Measurements from ENCODE around the gene P2RX7. TPM values are rescaled to one million over a fixed set of nuclear protein-coding genes. Genes with fewer than 3 reads are reported as not detected.

P2RX7 gene
- total RNA-seq, 1 experiment from 2014 or later = not detected

DNA sequence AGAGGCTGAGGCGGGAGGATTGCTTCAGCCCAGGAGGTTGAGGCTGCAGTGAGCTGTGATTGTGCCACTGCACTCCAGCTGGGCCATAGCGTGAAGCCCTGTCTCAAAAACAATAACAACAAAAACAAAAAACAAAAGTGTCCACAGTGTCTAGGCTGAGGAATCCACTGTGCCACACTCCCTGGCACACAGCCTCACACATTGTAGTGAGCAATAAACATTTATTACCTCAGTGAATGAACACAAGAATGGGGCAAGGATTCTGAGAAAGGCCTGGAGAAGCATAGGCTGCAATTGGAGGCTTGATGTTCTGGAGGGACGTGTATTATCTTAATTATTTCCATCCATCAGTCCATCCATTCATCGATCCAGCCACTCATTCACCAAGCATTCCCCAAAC is 17.1 kb upstream of the P2RX7 start:
- no TSS peak for BruUV-seq (replicated peaks)
- Mint-ChIP-seq H3K4me3 (ENCODE audit: low read depth, unreplicated experiment) (no peak overlapping the region), H3K27me3 (ENCODE audit: unreplicated experiment) (no peaks in the 10 kb centered on the region), H3K27ac (ENCODE audit: unreplicated experiment) (no peak overlapping the region), H3K9me3 (ENCODE audit: low read depth, unreplicated experiment) (no peaks in the 10 kb centered on the region), H3K36me3 (ENCODE audit: insufficient read depth, unreplicated experiment) (no peaks in the 10 kb centered on the region), H3K4me1 (ENCODE audit: low read depth, unreplicated experiment) (peaks cover 15% of the 10 kb centered on the region)
- no peak for DNase-seq
- TF ChIP-seq, protein P1, sequence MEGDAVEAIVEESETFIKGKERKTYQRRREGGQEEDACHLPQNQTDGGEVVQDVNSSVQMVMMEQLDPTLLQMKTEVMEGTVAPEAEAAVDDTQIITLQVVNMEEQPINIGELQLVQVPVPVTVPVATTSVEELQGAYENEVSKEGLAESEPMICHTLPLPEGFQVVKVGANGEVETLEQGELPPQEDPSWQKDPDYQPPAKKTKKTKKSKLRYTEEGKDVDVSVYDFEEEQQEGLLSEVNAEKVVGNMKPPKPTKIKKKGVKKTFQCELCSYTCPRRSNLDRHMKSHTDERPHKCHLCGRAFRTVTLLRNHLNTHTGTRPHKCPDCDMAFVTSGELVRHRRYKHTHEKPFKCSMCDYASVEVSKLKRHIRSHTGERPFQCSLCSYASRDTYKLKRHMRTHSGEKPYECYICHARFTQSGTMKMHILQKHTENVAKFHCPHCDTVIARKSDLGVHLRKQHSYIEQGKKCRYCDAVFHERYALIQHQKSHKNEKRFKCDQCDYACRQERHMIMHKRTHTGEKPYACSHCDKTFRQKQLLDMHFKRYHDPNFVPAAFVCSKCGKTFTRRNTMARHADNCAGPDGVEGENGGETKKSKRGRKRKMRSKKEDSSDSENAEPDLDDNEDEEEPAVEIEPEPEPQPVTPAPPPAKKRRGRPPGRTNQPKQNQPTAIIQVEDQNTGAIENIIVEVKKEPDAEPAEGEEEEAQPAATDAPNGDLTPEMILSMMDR (IDR thresholded peaks at IDR 0.05; ENCODE audit: unreplicated experiment) = no peak
- intact Hi-C loops (cut with micrococcal nuclease; ENCODE audit: unreplicated experiment) = no loop called here
- CTCF ChIA-PET = no interaction called here

GRCh38 chr12:121116318-121117225 is 16.1 kb upstream of the P2RX7 start:
- peaks cover 15% of the 10 kb centered on the region for H3K4me1 Mint-ChIP-seq (ENCODE audit: low read depth, unreplicated experiment)
- no peak overlapping the region for H3K4me3 Mint-ChIP-seq (ENCODE audit: low read depth, unreplicated experiment)
- no peaks in the 10 kb centered on the region for H3K36me3 Mint-ChIP-seq (ENCODE audit: insufficient read depth, unreplicated experiment)
- no peaks in the 10 kb centered on the region for H3K27me3 Mint-ChIP-seq (ENCODE audit: unreplicated experiment)
- DNase-seq = no peak
- TF ChIP-seq, protein P1 (IDR thresholded peaks at IDR 0.05; ENCODE audit: unreplicated experiment) = no peak
- no peaks in the 10 kb centered on the region for H3K9me3 Mint-ChIP-seq (ENCODE audit: low read depth, unreplicated experiment)
- H3K27ac Mint-ChIP-seq (ENCODE audit: unreplicated experiment) = no peak overlapping the region
- CTCF ChIA-PET = interaction anchor here (0.5 to 0.6 kb wide), 3 partner anchors 67 to 1263 kb away, joined by 3 to 4 read pairs (median 3); no protein-coding TSS in a partner anchor
- no TSS peak for BruUV-seq (replicated peaks)
- intact Hi-C loops (cut with micrococcal nuclease; ENCODE audit: unreplicated experiment) = no loop called here

- TF ChIP-seq, protein P1 (IDR thresholded peaks at IDR 0.05; ENCODE audit: unreplicated experiment) = no peak
- DNase-seq = no peak
- CTCF ChIA-PET = interaction anchor here (0.5 to 0.6 kb wide), 3 partner anchors 66 to 1262 kb away, joined by 3 to 4 read pairs (median 3); no protein-coding TSS in a partner anchor
- Mint-ChIP-seq H3K4me3 (ENCODE audit: low read depth, unreplicated experiment) (no peak overlapping the region), H3K27me3 (ENCODE audit: unreplicated experiment) (no peaks in the 10 kb centered on the region), H3K4me1 (ENCODE audit: low read depth, unreplicated experiment) (peaks cover 15% of the 10 kb centered on the region), H3K9me3 (ENCODE audit: low read depth, unreplicated experiment) (no peaks in the 10 kb centered on the region), H3K36me3 (ENCODE audit: insufficient read depth, unreplicated experiment) (no peaks in the 10 kb centered on the region), H3K27ac (ENCODE audit: unreplicated experiment) (no peak overlapping the region)
- intact Hi-C loops (cut with micrococcal nuclease; ENCODE audit: unreplicated experiment) = no loop called here
- BruUV-seq (replicated peaks) = no TSS peak
These were observed 15.4 kb upstream of the P2RX7 start for GRCh38 chr12:121117226-121117777.

GRCh38 chr12:121120323-121120722 is 12.4 kb upstream of the P2RX7 start:
- Mint-ChIP-seq H3K4me3 (ENCODE audit: low read depth, unreplicated experiment) (no peak overlapping the region), H3K4me1 (ENCODE audit: low read depth, unreplicated experiment) (peaks cover 39% of the 10 kb centered on the region), H3K9me3 (ENCODE audit: low read depth, unreplicated experiment) (peaks cover 6% of the 10 kb centered on the region), H3K36me3 (ENCODE audit: insufficient read depth, unreplicated experiment) (peaks cover 4% of the 10 kb centered on the region), H3K27ac (ENCODE audit: unreplicated experiment) (no peak overlapping the region), H3K27me3 (ENCODE audit: unreplicated experiment) (no peaks in the 10 kb centered on the region)
- no TSS peak for BruUV-seq (replicated peaks)
- intact Hi-C loops (cut with micrococcal nuclease; ENCODE audit: unreplicated experiment) = loop anchor here (5.0 kb wide), 1 partner anchor 97 kb away; no protein-coding TSS in a partner anchor
- CTCF ChIA-PET = interaction anchor here (0.6 kb wide), 1 partner anchor 140 kb away, joined by 4 read pairs; no protein-coding TSS in a partner anchor
- no peak for DNase-seq
- TF ChIP-seq, protein P1 (IDR thresholded peaks at IDR 0.05; ENCODE audit: unreplicated experiment) = no peak

Measured in Calu3 (cell line).